H1 (cell line): ENCODE results near the gene CUBN. TPM values are rescaled to one million over a fixed set of nuclear protein-coding genes. Genes with fewer than 3 reads are reported as not detected.

Source experiments
- CTCF ChIA-PET: fragments of 300-600 bp; sonication (Branson Sonifier 250); formaldehyde crosslinking; loops from one replicate; lab custom pipeline; 2021; ENCODE audit not compliant: partially characterized antibody; lab: Charles Lee
- POLR2A ChIA-PET: fragments of 300-600 bp; sonication (Branson Sonifier 250); formaldehyde crosslinking; loops from one replicate; lab custom pipeline; 2021; ENCODE audit warnings: inconsistent platforms; ENCODE audit not compliant: partially characterized antibody; lab: Charles Lee
- DNase-seq, 2 experiments: peaks; one replicate each; pipeline versions ENCODE4 v3.0.0 to v3.0.0-alpha.2; 2010 to 2022; ENCODE audit warnings: low spot score in 2 of 2, low read depth in 1 of 2, mixed read lengths in 1 of 2
- FAIRE-seq: peaks from 2 replicates; lab custom pipeline; 2011; peaks lifted over from hg19 to GRCh38; lab: Jason Lieb, UNC
- H2AFZ ChIP-seq: 2 replicates; pipeline ENCODE4 v1.8.1; 2012; ENCODE audit warnings: low read length, inconsistent platforms
- H2AK5ac ChIP-seq: 2 replicates; pipeline ENCODE4 v1.6.1; 2013; ENCODE audit warnings: low read depth, low read length
- H2BK120ac ChIP-seq: replicated peaks from 2 replicates; pipeline ENCODE3; 2013; ENCODE audit warnings: low read depth, low read length, inconsistent platforms
- H2BK12ac ChIP-seq: 2 replicates; pipeline ENCODE4 v1.6.1; 2013; ENCODE audit warnings: low read depth, low read length
- H2BK15ac ChIP-seq: 2 replicates; pipeline ENCODE4 v1.6.1; 2013; ENCODE audit warnings: low read length
- H2BK20ac ChIP-seq: 2 replicates; pipeline ENCODE4 v1.6.1; 2013; ENCODE audit warnings: low read length
- H2BK5ac ChIP-seq: 2 replicates; pipeline ENCODE4 v1.6.1; 2013; ENCODE audit warnings: low read depth, low read length
- H3K14ac ChIP-seq: 2 replicates; pipeline ENCODE4 v1.6.1; 2013; ENCODE audit warnings: inconsistent platforms; ENCODE audit not compliant: insufficient read length
- H3K18ac ChIP-seq: 2 replicates; pipeline ENCODE4 v1.6.1; 2013; ENCODE audit warnings: low read length; ENCODE audit errors: extremely low read depth
- H3K23ac ChIP-seq: 2 replicates; pipeline ENCODE4 v1.6.1; 2013; ENCODE audit warnings: inconsistent platforms; ENCODE audit not compliant: insufficient read length
- H3K23me2 ChIP-seq: 2 replicates; pipeline ENCODE4 v1.6.1; 2013; ENCODE audit warnings: low read depth, low read length
- H3K27ac ChIP-seq: 2 replicates; pipeline ENCODE4 v1.6.1; 2011; ENCODE audit warnings: low read depth, low read length, inconsistent platforms
- H3K27me3 ChIP-seq, 4 experiments: replicated peaks in 1 of 4; 1 replicate in 1 of 4; 2 replicates in 3 of 4; pipeline versions ENCODE4 v1.6.1 to v1.8.1; 2011 to 2013; ENCODE audit warnings: low read length in 3 of 4, mild to moderate bottlenecking in 3 of 4, inconsistent platforms in 2 of 4, mixed read lengths in 2 of 4, moderate library complexity in 1 of 4; ENCODE audit not compliant: control insufficient read depth in 3 of 4, insufficient read depth in 3 of 4; ENCODE audit errors: extremely low read depth in 1 of 4
- H3K36me3 ChIP-seq, 4 experiments: 2 replicates each; pipeline versions ENCODE4 v1.6.1 to v1.8.1; 2011 to 2013; ENCODE audit warnings: mild to moderate bottlenecking in 4 of 4, low read length in 3 of 4, moderate library complexity in 2 of 4, control low read depth in 1 of 4, inconsistent platforms in 1 of 4; ENCODE audit not compliant: insufficient read depth in 4 of 4, control insufficient read depth in 2 of 4
- H3K4ac ChIP-seq: replicated peaks from 2 replicates; pipeline ENCODE3; 2013; ENCODE audit warnings: low read length, low read depth, mixed read lengths, inconsistent platforms; ENCODE audit not compliant: insufficient read length
- H3K4me1 ChIP-seq, 4 experiments: replicated peaks in 1 of 4; 1 replicate in 1 of 4; 2 replicates in 3 of 4; pipeline versions ENCODE4 v1.6.1 to v1.8.1; 2011 to 2013; ENCODE audit warnings: low read length in 3 of 4, inconsistent platforms in 2 of 4, mixed read lengths in 1 of 4; ENCODE audit not compliant: insufficient read depth in 4 of 4, control insufficient read depth in 3 of 4
- H3K4me2 ChIP-seq, 2 experiments: 2 replicates each; pipeline versions ENCODE4 v1.6.1 to v1.8.1; 2011 to 2013; ENCODE audit warnings: low read depth in 2 of 2, low read length in 2 of 2, control low read depth in 1 of 2, inconsistent platforms in 1 of 2, mild to moderate bottlenecking in 1 of 2; ENCODE audit not compliant: insufficient read depth in 1 of 2
- H3K4me3 ChIP-seq, 4 experiments: fragments of 200-600, 300-600 bp in 1 of 4; sonication (generic), shearing (Covaris generic), sonication (Bioruptor Twin) in 1 of 4; 2 replicates each; pipeline versions ENCODE4 v1.5.1 to v1.8.1; 2011 to 2016; ENCODE audit warnings: low read length in 4 of 4, low read depth in 3 of 4, control low read depth in 2 of 4, inconsistent platforms in 2 of 4, mild to moderate bottlenecking in 2 of 4, mixed read lengths in 1 of 4, moderate library complexity in 1 of 4; ENCODE audit not compliant: insufficient read depth in 2 of 4; ENCODE audit errors: extremely low read depth in 1 of 4
- H3K56ac ChIP-seq: replicated peaks from 2 replicates; pipeline ENCODE3; 2013; ENCODE audit warnings: low read depth, mild to moderate bottlenecking, mixed read lengths, low read length, inconsistent platforms; ENCODE audit not compliant: insufficient read length
- H3K79me1 ChIP-seq: 2 replicates; pipeline ENCODE4 v1.6.1; 2013; ENCODE audit warnings: low read depth, low read length, control low read depth
- H3K79me2 ChIP-seq, 2 experiments: 2 replicates each; pipeline versions ENCODE4 v1.6.1 to v1.8.1; 2012 to 2013; ENCODE audit warnings: low read length in 2 of 2, mild to moderate bottlenecking in 2 of 2, inconsistent platforms in 1 of 2; ENCODE audit not compliant: insufficient read depth in 2 of 2, control insufficient read depth in 1 of 2
- H3K9ac ChIP-seq, 4 experiments: replicated peaks in 1 of 4; 1 replicate in 1 of 4; 2 replicates in 3 of 4; pipeline versions ENCODE4 v1.6.1 to v1.8.1; 2011 to 2013; ENCODE audit warnings: low read depth in 3 of 4, low read length in 3 of 4, control low read depth in 2 of 4, mild to moderate bottlenecking in 2 of 4, moderate library complexity in 2 of 4, inconsistent platforms in 1 of 4; ENCODE audit errors: extremely low read depth in 1 of 4
- H3K9me3 ChIP-seq, 2 experiments: 2 replicates each; pipeline versions ENCODE4 v1.6.1 to v1.8.1; 2012 to 2013; ENCODE audit warnings: mild to moderate bottlenecking in 2 of 2, moderate library complexity in 2 of 2, control low read depth in 1 of 2, inconsistent platforms in 1 of 2, low read depth in 1 of 2, low read length in 1 of 2, mixed read lengths in 1 of 2; ENCODE audit not compliant: insufficient read depth in 2 of 2
- H4K20me1 ChIP-seq, 2 experiments: replicated peaks in 1 of 2; 2 replicates each; pipeline versions ENCODE3 to v1.8.1; 2011 to 2013; ENCODE audit warnings: inconsistent platforms in 2 of 2, low read length in 2 of 2, mild to moderate bottlenecking in 1 of 2; ENCODE audit not compliant: insufficient read depth in 2 of 2, control insufficient read depth in 1 of 2
- H4K5ac ChIP-seq: 2 replicates; pipeline ENCODE4 v1.6.1; 2013; ENCODE audit warnings: low read length, low read depth, mixed read lengths, inconsistent platforms; ENCODE audit not compliant: insufficient read length
- H4K8ac ChIP-seq: 2 replicates; pipeline ENCODE4 v1.8.0; 2013; ENCODE audit warnings: mild to moderate bottlenecking, moderate library complexity, low read length, inconsistent platforms; ENCODE audit not compliant: insufficient read depth; ENCODE audit errors: extremely low read depth
- H4K91ac ChIP-seq: replicated peaks from 2 replicates; pipeline ENCODE3; 2013; ENCODE audit warnings: low read length, mixed read lengths, inconsistent platforms; ENCODE audit not compliant: insufficient read length
- CEBPB ChIP-seq: IDR thresholded peaks from 2 replicates; pipeline ENCODE4 v1.6.1; 2012; ENCODE audit warnings: low read depth, low read length
- MAFK ChIP-seq: IDR thresholded peaks from 2 replicates; pipeline ENCODE4 v1.6.1; 2012; ENCODE audit warnings: low read depth, mild to moderate bottlenecking, improper control_type of control experiment, low read length
- WGBS, 2 experiments: shearing (Covaris generic) in 1 of 2; methylation state at CpG; one replicate each; pipeline versions ENCODE4 v1.1.6 to v1.1.7; 2013 to 2015; ENCODE audit warnings: low lambda C conversion rate in 2 of 2, mixed read lengths in 2 of 2, inconsistent platforms in 1 of 2, low coverage in 1 of 2, missing lambda C conversion rate in 1 of 2; ENCODE audit not compliant: insufficient replicate concordance in 2 of 2, insufficient coverage in 1 of 2, insufficient read length in 1 of 2; ENCODE audit errors: extremely low coverage in 1 of 2, missing lambda C conversion rate in 1 of 2; 5-methylcytosine and 5-hydroxymethylcytosine counted together
- polyA plus RNA-seq, 7 experiments: library from polyadenylated mRNA; depleted of rRNA in 3 of 7; stranded (reverse) in 5 of 7; unstranded in 2 of 7; fragments of >200 nt in 5 of 7; fragments of 200-250 nt in 2 of 7; gene quantifications; 1 replicate in 5 of 7; 2 replicates in 1 of 7; 4 replicates in 1 of 7; pipeline versions ENCODE4 v1.2.1 to v1.2.3, GENCODE V29; 2011 to 2013; ENCODE audit warnings: missing spikeins in 2 of 7, mixed read lengths in 2 of 7
- total RNA-seq: library from RNA; stranded (reverse); fragmentation: NEBNext Ultra II Directional; extraction: Animal tissue kit (Norgen Biotek cat#: 25700); gene quantifications from 2 replicates; pipeline ENCODE4 v1.2.1, GENCODE V29; 2021

The CUBN gene
- total and polyA plus RNA-seq, 2 of the 8 experiments (the other 6 are each of a cell fraction or from before 2014, with no cell fraction given), result 0.04 to 0.08 TPM

DNA sequence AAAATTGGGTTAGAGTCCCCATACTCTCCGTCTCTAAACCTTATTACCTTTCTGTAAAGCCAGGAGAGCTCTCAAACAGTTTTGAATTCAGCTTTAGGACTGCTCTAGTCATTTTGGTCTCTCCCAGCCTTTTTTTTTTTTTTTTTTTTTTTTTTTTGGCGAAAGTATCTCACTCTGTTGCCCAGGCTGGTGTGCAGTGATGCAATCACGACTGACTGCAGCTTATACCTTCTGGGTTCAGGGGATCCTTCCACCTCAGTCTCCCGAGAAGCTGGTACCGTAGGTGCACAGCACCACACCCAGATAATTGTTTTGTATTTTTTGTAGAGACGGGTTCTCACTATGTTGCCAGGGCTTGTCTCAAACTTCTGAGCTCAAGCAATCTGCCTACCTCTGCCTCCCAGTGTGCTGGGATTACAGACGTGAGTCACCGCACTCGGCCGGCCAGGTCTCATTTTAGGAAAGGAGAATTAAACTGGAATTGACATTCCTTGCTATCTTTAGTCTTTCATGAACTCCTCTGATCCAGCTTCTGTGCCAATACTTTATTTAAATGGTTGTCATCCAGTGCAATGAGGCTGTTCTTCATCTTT, 281.0 kb downstream of the CUBN start:
- Histone ChIP-seq H3K36me3 (no peaks in the 10 kb centered on the region), H2BK12ac (no peak overlapping the region), H4K20me1 (no peaks in the 10 kb centered on the region), H2BK120ac (no peak overlapping the region), H4K8ac (no peak overlapping the region), H2BK20ac (no peak overlapping the region), H3K4me1 (no peaks in the 10 kb centered on the region; a peak in 1 of 7 replicates), H2BK5ac (no peak overlapping the region), H3K79me2 (no peaks in the 10 kb centered on the region), H2AFZ (0 out of 2 replicates have a peak overlapping the region, but pooled peaks have one; percentile 12), H3K4me3 (no peak overlapping the region), H3K14ac (no peak overlapping the region), H3K79me1 (no peaks in the 10 kb centered on the region), H3K9me3 (no peaks in the 10 kb centered on the region), H4K91ac (no peak overlapping the region), H3K4me2 (no peak overlapping the region), H3K27me3 (no peaks in the 10 kb centered on the region), H3K23ac (no peak overlapping the region), H3K23me2 (no peaks in the 10 kb centered on the region; the same call in 1 of the 2 replicates), H2BK15ac (no peak overlapping the region), H4K5ac (no peak overlapping the region), H3K56ac (no peak overlapping the region), H3K4ac (no peak overlapping the region), H3K9ac (no peak overlapping the region), H3K27ac (no peak overlapping the region), H3K18ac (no peak overlapping the region), H2AK5ac (no peak overlapping the region)
- TF ChIP-seq CEBPB (peak; percentile 29; the same call in 1 of the 2 replicates), MAFK (no peak)
- FAIRE-seq, result no peak
- ChIA-PET CTCF (interaction anchor here (0.6 to 2.3 kb wide), 3 partner anchors 9 to 421 kb away, joined by 3 to 9 read pairs (median 3); no protein-coding TSS in a partner anchor), POLR2A (no interaction called here)
- DNase-seq, result no peak
- 95% methylated on average over 8 of the region's 10 CpGs; no CpG with 5 or more reads in 1 of the 2 experiments for WGBS, 2 experiments
